K562 (cell line): Measurements from ENCODE around the gene SPATS2. TPM values are rescaled to one million over a fixed set of nuclear protein-coding genes. Genes with fewer than 3 reads are reported as not detected.

Experiments used
- ATAC-seq: fragments of 200-7000 bp; cut with Tn5 transposase; 3 replicates; pipeline ENCODE4 v1.9.1; 2020; ENCODE audit warnings: moderate library complexity
- BruUV-seq: library from RNA; stranded (reverse); fragments of 400-500 nt; replicated peaks from 2 replicates; lab custom pipeline; 2021; lab: Mats Ljungman, UMichigan
- CTCF ChIA-PET: fragments of 300-600 bp; formaldehyde crosslinking; extraction: SDS; loops from one replicate; lab custom pipeline; 2021; ENCODE audit warnings: low intra/inter-chr PET ratio; lab: Yijun Ruan, JAX
- POLR2A ChIA-PET: fragments of 300-600, 350-650 bp; sonication (Branson Sonifier 250); formaldehyde crosslinking; extraction: SDS; loops from one replicate; lab custom pipeline; 2021; ENCODE audit warnings: antibody characterized with exemption, inconsistent platforms; lab: Yijun Ruan, JAX
- DNase-seq, 4 experiments: peaks; one replicate each; pipeline versions ENCODE4 v3.0.0 to v3.0.0-alpha.2; 2011 to 2018; ENCODE audit warnings: low spot score in 3 of 4, mixed read lengths in 3 of 4; ENCODE audit errors: extremely low read depth in 1 of 4
- FAIRE-seq: peaks from 2 replicates; lab custom pipeline; 2011; peaks lifted over from hg19 to GRCh38; lab: Jason Lieb, UNC
- H2AFZ ChIP-seq: 2 replicates; pipeline ENCODE4 v1.6.0; 2011; ENCODE audit warnings: low read depth, low read length, control low read depth, inconsistent platforms
- H3K27ac ChIP-seq: fragments of 200-600 bp; 3 replicates; pipeline ENCODE4 v1.8.0; 2011; ENCODE audit warnings: low read depth, mild to moderate bottlenecking, control low read depth, inconsistent platforms, low read length, moderate library complexity, mixed read lengths; ENCODE audit errors: extremely low read depth
- H3K27me3 ChIP-seq, 2 experiments: fragments of 300-600 bp in 1 of 2; 2 replicates in 1 of 2; 3 replicates in 1 of 2; pipeline versions ENCODE4 v1.6.0 to v1.8.0; 2011; ENCODE audit warnings: inconsistent platforms in 2 of 2, low read length in 2 of 2, mild to moderate bottlenecking in 1 of 2, mixed read lengths in 1 of 2, moderate library complexity in 1 of 2; ENCODE audit not compliant: control insufficient read depth in 2 of 2, insufficient read depth in 2 of 2
- H3K36me3 ChIP-seq: fragments of 300-600 bp; 3 replicates; pipeline ENCODE4 v1.8.0; 2011; ENCODE audit warnings: mild to moderate bottlenecking, low read length, inconsistent platforms; ENCODE audit not compliant: control insufficient read depth, insufficient read depth
- H3K4me1 ChIP-seq, 2 experiments: fragments of 200-600 bp in 1 of 2; replicated peaks in 1 of 2; 2 replicates in 1 of 2; 3 replicates in 1 of 2; pipeline versions ENCODE4 v1.5.1 to v1.8.0; 2011; ENCODE audit warnings: inconsistent platforms in 2 of 2, low read length in 2 of 2, mild to moderate bottlenecking in 1 of 2, mixed read lengths in 1 of 2, moderate library complexity in 1 of 2; ENCODE audit not compliant: control insufficient read depth in 2 of 2, insufficient read depth in 2 of 2
- H3K4me2 ChIP-seq: 2 replicates; pipeline ENCODE4 v1.6.1; 2011; ENCODE audit warnings: low read length, control low read depth, inconsistent platforms, mixed read lengths; ENCODE audit not compliant: insufficient read depth
- H3K4me3 ChIP-seq: fragments of 200-600 bp; sonication (generic), shearing (Covaris generic); 2 replicates; pipeline ENCODE4 v1.5.1; 2016; ENCODE audit warnings: control low read depth, inconsistent platforms
- H3K79me2 ChIP-seq: fragments of 200-600 bp; 3 replicates; pipeline ENCODE4 v1.8.0; 2011; ENCODE audit warnings: low read length, inconsistent platforms; ENCODE audit not compliant: control insufficient read depth, insufficient read depth
- H3K9ac ChIP-seq, 2 experiments: 2 replicates each; pipeline versions ENCODE4 v1.6.0 to v1.6.1; 2011; ENCODE audit warnings: low read depth in 2 of 2, low read length in 2 of 2, control low read depth in 1 of 2, inconsistent platforms in 1 of 2, mild to moderate bottlenecking in 1 of 2, mixed read lengths in 1 of 2; ENCODE audit not compliant: insufficient read depth in 1 of 2
- H3K9me1 ChIP-seq: one replicate; pipeline ENCODE4 v1.6.0; 2011; ENCODE audit warnings: inconsistent platforms, mild to moderate bottlenecking, low read length, moderate library complexity; ENCODE audit not compliant: control insufficient read depth, insufficient read depth
- H3K9me3 ChIP-seq: replicated peaks from 2 replicates; pipeline ENCODE4 v1.5.1; 2011; ENCODE audit warnings: low read depth, low read length, inconsistent platforms; ENCODE audit not compliant: control insufficient read depth, insufficient read depth
- H4K20me1 ChIP-seq: replicated peaks from 2 replicates; pipeline ENCODE4 v1.6.1; 2011; ENCODE audit warnings: low read length, inconsistent platforms, mixed read lengths; ENCODE audit not compliant: control insufficient read depth, insufficient read depth
- EGR1 ChIP-seq: fragments of 450-650 bp; conservative IDR thresholded peaks from 2 replicates; pipeline ENCODE4 v1.6.1; 2017; ENCODE audit warnings: mild to moderate bottlenecking
- EZH2 ChIP-seq: IDR thresholded peaks from 2 replicates; pipeline ENCODE4 v1.6.1; 2012; ENCODE audit warnings: low read depth, mild to moderate bottlenecking, inconsistent platforms, low read length, borderline replicate concordance
- HNRNPK ChIP-seq: fragments of 200-400 bp; formaldehyde crosslinking; IDR thresholded peaks from one replicate; pipeline ENCODE4 v1.6.1; 2018; ENCODE audit warnings: mild to moderate bottlenecking, low read depth, low read length; ENCODE audit not compliant: poor library complexity, severe bottlenecking
- HNRNPLL ChIP-seq: fragments of 200-400 bp; formaldehyde crosslinking; IDR thresholded peaks from 2 replicates; pipeline ENCODE4 v1.6.1; 2017; ENCODE audit warnings: low read length, low read depth, mild to moderate bottlenecking; ENCODE audit not compliant: poor library complexity, severe bottlenecking
- PHF20 ChIP-seq: fragments of 450-650 bp; IDR thresholded peaks from 2 replicates; pipeline ENCODE4 v1.6.1; 2018; ENCODE audit not compliant: partially characterized antibody
- ZBTB7A ChIP-seq: IDR thresholded peaks from 2 replicates; pipeline ENCODE4 v1.6.1; 2011; ENCODE audit warnings: low read depth, mild to moderate bottlenecking, low read length, moderate library complexity, borderline replicate concordance; ENCODE audit not compliant: control insufficient read depth
- ZNF512 ChIP-seq: IDR thresholded peaks from 2 replicates; pipeline ENCODE4 v1.6.1; 2016; ENCODE audit warnings: missing genetic modification characterization, missing compliant biosample characterization
- WGBS: fragments of 100-300 bp; shearing (Covaris generic); methylation state at CpG from one replicate; pipeline ENCODE4 v1.1.6; 2016; ENCODE audit warnings: low coverage, mixed read lengths; ENCODE audit not compliant: insufficient coverage; ENCODE audit errors: missing lambda C conversion rate; 5-methylcytosine and 5-hydroxymethylcytosine counted together
- in situ Hi-C: fragments of 300-500 bp; cut with MboI; formaldehyde crosslinking; loops from 4 replicates; pipeline ENCODE4 v1.15.0; 2018; ENCODE audit warnings: inconsistent platforms, mixed read lengths
- intact Hi-C: fragments of 100-400 bp; cut with micrococcal nuclease; formaldehyde crosslinking; loops from 2 replicates; pipeline ENCODE4 v1.14.2; 2022
- polyA plus RNA-seq, 8 experiments: library from polyadenylated mRNA; depleted of rRNA in 4 of 8; stranded (reverse) in 5 of 8; unstranded in 3 of 8; fragments of >200 nt; fragmentation: Nextera tagmentation in 2 of 8; fragmentation: Illumina TruSeq in 1 of 8; extraction: Ambion mirVana in 2 of 8; extraction: Trizol in 1 of 8; gene quantifications; 2 replicates each; pipeline versions ENCODE4 v1.2.1 to v1.2.3, GENCODE V29; 2011 to 2014; ENCODE audit warnings: inconsistent platforms in 1 of 8, missing spikeins in 1 of 8
- total RNA-seq, 7 experiments: library from RNA; depleted of rRNA in 6 of 7; stranded (reverse); fragments of >200 nt in 6 of 7; fragmentation: Illumina TruSeq in 2 of 7; extraction: Trizol in 2 of 7; gene quantifications; 2 replicates each; pipeline versions ENCODE4 v1.2.1 to v1.2.3, GENCODE V29; 2011 to 2021; ENCODE audit warnings: low replicate concordance in 1 of 7
- TF ChIP-seq, protein P1 (sequence below), 2 experiments: IDR thresholded peaks; 2 replicates each; pipeline ENCODE4 v1.6.1; 2012; ENCODE audit warnings: improper control_type of control experiment in 2 of 2, low read depth in 2 of 2, low read length in 2 of 2, borderline replicate concordance in 1 of 2
- TF ChIP-seq, protein P2 (sequence below): fragments of 450-650 bp; formaldehyde crosslinking; IDR thresholded peaks from 2 replicates; pipeline ENCODE4 v1.4.0; 2020; ENCODE audit warnings: mild to moderate bottlenecking, moderate library complexity
- TF ChIP-seq, protein P3 (sequence below): fragments of 450-650 bp; formaldehyde crosslinking; IDR thresholded peaks from 2 replicates; pipeline ENCODE4 v1.4.0; 2022; ENCODE audit warnings: mild to moderate bottlenecking, moderate library complexity

Gene SPATS2
- total and polyA plus RNA-seq, 9 of the 15 experiments (the other 6 are each of a cell fraction or from before 2014, with no cell fraction given), result 5.4 to 48.2 (median 17.5) TPM

DNA sequence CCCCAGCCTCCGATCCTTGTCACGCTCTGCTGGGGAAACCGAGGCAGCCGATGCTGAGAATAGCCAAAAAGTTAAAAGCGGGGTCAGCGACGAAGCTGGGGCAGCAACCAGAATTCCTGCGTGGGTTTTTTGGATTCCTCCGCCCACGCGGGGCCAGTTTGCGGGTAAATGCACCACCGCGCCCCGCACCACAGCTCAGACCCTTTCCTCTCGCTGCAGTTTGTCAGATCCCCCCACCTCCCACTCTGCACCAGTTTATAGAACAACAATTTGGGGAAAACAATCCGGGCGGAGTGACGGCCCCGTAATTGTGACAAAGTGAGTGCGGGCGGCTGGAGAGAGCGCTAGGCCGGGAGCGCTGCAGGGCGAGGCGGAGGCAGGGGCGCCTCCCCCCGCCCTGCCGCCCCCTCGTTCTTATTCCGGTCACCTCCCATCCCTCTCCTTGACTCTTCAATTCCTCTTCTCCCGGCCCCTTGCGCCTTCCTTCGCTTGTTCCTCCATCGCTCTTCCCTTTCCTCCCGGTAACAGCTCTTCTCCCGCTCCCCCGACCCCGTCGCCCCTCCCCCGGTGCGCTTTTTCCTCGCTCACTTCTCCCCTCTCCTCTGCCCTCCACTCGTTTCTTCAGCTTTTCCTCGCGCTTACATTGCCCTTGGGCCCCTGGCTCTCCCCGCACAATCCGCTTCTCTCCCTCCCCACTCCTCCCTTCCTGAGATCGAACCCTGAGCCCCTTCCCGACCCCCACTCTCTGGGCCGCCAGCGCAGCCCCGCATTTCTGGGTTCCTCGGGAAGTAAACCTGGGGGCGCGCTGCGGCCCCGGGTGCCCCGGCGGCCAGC, 21.2 kb upstream of the SPATS2 start:
- intact Hi-C loops, result loop anchor here (10.0 kb wide), 2 partner anchors 281 to 371 kb away; partner anchors contain the start of genes KMT2D, RHEBL1, WNT1 and WNT10B
- peak overlapping the region in 1 of 2 experiments; percentile 72; a peak in 2 of 4 replicates for H3K9ac ChIP-seq
- peaks cover 27 to 37% of the 10 kb centered on the region in 2 experiments; a peak in 4 of 5 replicates for H3K27me3 ChIP-seq
- peak overlapping the region; percentile 36 for H3K4me3 ChIP-seq
- H3K79me2 ChIP-seq, result no peaks in the 10 kb centered on the region
- CTCF ChIA-PET, result interaction anchor here (2.2 kb wide), 1 partner anchor 15 kb away, joined by 8 read pairs; no protein-coding TSS in a partner anchor
- TF ChIP-seq HNRNPK (no peak), ZBTB7A (peak; percentile 41), EGR1 (peak; percentile 80), PHF20 (peak; percentile 7), ZNF512 (tag) (peak; percentile 55; the same call in 1 of the 2 replicates), EZH2 (peak; percentile 82; the same call in 1 of the 2 replicates), HNRNPLL (peak; percentile 12)
- TF ChIP-seq, protein P1, sequence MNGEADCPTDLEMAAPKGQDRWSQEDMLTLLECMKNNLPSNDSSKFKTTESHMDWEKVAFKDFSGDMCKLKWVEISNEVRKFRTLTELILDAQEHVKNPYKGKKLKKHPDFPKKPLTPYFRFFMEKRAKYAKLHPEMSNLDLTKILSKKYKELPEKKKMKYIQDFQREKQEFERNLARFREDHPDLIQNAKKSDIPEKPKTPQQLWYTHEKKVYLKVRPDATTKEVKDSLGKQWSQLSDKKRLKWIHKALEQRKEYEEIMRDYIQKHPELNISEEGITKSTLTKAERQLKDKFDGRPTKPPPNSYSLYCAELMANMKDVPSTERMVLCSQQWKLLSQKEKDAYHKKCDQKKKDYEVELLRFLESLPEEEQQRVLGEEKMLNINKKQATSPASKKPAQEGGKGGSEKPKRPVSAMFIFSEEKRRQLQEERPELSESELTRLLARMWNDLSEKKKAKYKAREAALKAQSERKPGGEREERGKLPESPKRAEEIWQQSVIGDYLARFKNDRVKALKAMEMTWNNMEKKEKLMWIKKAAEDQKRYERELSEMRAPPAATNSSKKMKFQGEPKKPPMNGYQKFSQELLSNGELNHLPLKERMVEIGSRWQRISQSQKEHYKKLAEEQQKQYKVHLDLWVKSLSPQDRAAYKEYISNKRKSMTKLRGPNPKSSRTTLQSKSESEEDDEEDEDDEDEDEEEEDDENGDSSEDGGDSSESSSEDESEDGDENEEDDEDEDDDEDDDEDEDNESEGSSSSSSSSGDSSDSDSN (IDR thresholded peaks at IDR 0.05; ENCODE audit: borderline replicate concordance in 1 of 2, low read depth in 2 of 2, low read length in 2 of 2), result 0 out of 4 replicates have a peak, but pooled peaks of 1 of the 2 experiments have one; percentile 1
- TF ChIP-seq, protein P2, sequence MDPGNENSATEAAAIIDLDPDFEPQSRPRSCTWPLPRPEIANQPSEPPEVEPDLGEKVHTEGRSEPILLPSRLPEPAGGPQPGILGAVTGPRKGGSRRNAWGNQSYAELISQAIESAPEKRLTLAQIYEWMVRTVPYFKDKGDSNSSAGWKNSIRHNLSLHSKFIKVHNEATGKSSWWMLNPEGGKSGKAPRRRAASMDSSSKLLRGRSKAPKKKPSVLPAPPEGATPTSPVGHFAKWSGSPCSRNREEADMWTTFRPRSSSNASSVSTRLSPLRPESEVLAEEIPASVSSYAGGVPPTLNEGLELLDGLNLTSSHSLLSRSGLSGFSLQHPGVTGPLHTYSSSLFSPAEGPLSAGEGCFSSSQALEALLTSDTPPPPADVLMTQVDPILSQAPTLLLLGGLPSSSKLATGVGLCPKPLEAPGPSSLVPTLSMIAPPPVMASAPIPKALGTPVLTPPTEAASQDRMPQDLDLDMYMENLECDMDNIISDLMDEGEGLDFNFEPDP (CRISPR knock-in tag), result no peak
- TF ChIP-seq, protein P3, sequence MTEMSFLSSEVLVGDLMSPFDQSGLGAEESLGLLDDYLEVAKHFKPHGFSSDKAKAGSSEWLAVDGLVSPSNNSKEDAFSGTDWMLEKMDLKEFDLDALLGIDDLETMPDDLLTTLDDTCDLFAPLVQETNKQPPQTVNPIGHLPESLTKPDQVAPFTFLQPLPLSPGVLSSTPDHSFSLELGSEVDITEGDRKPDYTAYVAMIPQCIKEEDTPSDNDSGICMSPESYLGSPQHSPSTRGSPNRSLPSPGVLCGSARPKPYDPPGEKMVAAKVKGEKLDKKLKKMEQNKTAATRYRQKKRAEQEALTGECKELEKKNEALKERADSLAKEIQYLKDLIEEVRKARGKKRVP (CRISPR knock-in tag), result no peak
- H4K20me1 ChIP-seq, result peaks cover 5% of the 10 kb centered on the region; the same call in 1 of the 2 replicates
- H3K4me1 ChIP-seq, result peaks cover 23 to 52% of the 10 kb centered on the region in 2 experiments
- no peak for ATAC-seq
- no TSS peak for BruUV-seq
- H3K9me3 ChIP-seq, result no peaks in the 10 kb centered on the region
- in situ Hi-C loops, result no loop called here
- peak in 3 of 4 experiments; percentile 47 to 52 (median 47) for DNase-seq
- H2AFZ ChIP-seq, result peak overlapping the region; percentile 90; the same call in 1 of the 2 replicates
- no peak overlapping the region for H3K27ac ChIP-seq
- no peak for FAIRE-seq
- POLR2A ChIA-PET, result interaction anchor here (0.6 to 2.0 kb wide), 6 partner anchors 9 to 139 kb away, joined by 3 to 8 read pairs (median 4); partner anchors contain the start of genes C1QL4 and SPATS2
- no peaks in the 10 kb centered on the region for H3K9me1 ChIP-seq
- H3K36me3 ChIP-seq, result no peaks in the 10 kb centered on the region
- H3K4me2 ChIP-seq, result peak overlapping the region; percentile 68; the same call in 1 of the 2 replicates
- WGBS, result 12% methylated on average over 27 of the region's 61 CpGs
